Right atrium auricular region (tissue), 2 donors: ENCODE measurements around the gene SLC6A17. TPM values are rescaled to one million over a fixed set of nuclear protein-coding genes. Genes with fewer than 3 reads are reported as not detected.

Experiments used
- DNase-seq: peaks from one replicate; pipeline ENCODE4 v3.0.0-alpha.2; 2019; ENCODE audit warnings: low spot score
- H3K27ac ChIP-seq, 2 donors: fragments of 200-600 bp; sonication (generic); 1 replicate in 1 of 2; 2 replicates in 1 of 2; pipeline ENCODE4 v1.5.1; 2016 to 2019
- H3K27me3 ChIP-seq, 2 donors: fragments of 200-600 bp; sonication (generic); one replicate each; pipeline versions ENCODE4 v1.5.1 to v1.6.0; 2017 to 2019
- H3K36me3 ChIP-seq: fragments of 200-600 bp; sonication (generic); one replicate; pipeline ENCODE4 v1.5.1; 2016
- H3K4me1 ChIP-seq, 2 donors: fragments of 200-600 bp; sonication (generic); one replicate each; pipeline versions ENCODE4 v1.5.1 to v1.6.0; 2017 to 2019
- H3K4me3 ChIP-seq, 2 donors: fragments of 200-600 bp; sonication (generic); 1 replicate in 1 of 2; 2 replicates in 1 of 2; pipeline ENCODE4 v1.5.1; 2017 to 2019; ENCODE audit warnings: mild to moderate bottlenecking in 1 of 2, moderate library complexity in 1 of 2
- H3K9me3 ChIP-seq, 2 donors: fragments of 200-600 bp; sonication (generic); one replicate each; pipeline ENCODE4 v1.5.1; 2019
- total RNA-seq, 2 donors: library from RNA; depleted of rRNA; stranded (reverse); fragments of >200 nt; gene quantifications; one replicate each; pipeline ENCODE4 v1.1.0, GENCODE V29; 2016
- TF ChIP-seq, protein P1 (sequence below), 2 donors: fragments of 200-600 bp; sonication (generic); IDR thresholded peaks; one replicate each; pipeline ENCODE4 v1.5.1; 2019; ENCODE audit warnings: antibody characterized with exemption in 2 of 2

Gene SLC6A17
- total RNA-seq, 2 donors from 2014 or later = not detected

DNA sequence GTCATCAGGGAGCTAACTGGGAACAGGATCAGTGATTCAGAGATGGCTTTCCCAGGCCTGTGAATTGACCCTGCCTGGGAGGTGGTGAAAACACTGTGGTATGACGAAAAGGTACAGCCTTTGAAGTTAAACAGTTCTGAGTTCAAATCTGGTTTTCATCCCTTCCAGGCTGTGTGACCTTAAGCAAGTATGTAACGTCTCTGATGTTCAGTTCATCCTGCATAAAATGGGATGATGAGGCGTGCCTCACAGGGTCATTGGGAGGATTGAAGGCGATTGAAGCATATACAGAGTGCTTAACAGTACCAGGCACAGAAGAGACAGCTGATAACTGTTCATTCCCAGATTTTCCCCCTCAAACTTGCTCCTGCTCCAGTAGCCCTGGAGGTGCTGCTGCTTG lies 70.8 kb downstream of the SLC6A17 start:
- H3K36me3 ChIP-seq = peaks cover 9% of the 10 kb centered on the region
- H3K4me1 ChIP-seq = no peaks in the 10 kb centered on the region
- DNase-seq = no peak
- TF ChIP-seq, protein P1, sequence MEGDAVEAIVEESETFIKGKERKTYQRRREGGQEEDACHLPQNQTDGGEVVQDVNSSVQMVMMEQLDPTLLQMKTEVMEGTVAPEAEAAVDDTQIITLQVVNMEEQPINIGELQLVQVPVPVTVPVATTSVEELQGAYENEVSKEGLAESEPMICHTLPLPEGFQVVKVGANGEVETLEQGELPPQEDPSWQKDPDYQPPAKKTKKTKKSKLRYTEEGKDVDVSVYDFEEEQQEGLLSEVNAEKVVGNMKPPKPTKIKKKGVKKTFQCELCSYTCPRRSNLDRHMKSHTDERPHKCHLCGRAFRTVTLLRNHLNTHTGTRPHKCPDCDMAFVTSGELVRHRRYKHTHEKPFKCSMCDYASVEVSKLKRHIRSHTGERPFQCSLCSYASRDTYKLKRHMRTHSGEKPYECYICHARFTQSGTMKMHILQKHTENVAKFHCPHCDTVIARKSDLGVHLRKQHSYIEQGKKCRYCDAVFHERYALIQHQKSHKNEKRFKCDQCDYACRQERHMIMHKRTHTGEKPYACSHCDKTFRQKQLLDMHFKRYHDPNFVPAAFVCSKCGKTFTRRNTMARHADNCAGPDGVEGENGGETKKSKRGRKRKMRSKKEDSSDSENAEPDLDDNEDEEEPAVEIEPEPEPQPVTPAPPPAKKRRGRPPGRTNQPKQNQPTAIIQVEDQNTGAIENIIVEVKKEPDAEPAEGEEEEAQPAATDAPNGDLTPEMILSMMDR (IDR thresholded peaks at IDR 0.05) = no peak
- no peaks in the 10 kb centered on the region for H3K27me3 ChIP-seq
- H3K27ac ChIP-seq = no peak overlapping the region
- no peaks in the 10 kb centered on the region for H3K9me3 ChIP-seq
- H3K4me3 ChIP-seq = no peak overlapping the region

DNA sequence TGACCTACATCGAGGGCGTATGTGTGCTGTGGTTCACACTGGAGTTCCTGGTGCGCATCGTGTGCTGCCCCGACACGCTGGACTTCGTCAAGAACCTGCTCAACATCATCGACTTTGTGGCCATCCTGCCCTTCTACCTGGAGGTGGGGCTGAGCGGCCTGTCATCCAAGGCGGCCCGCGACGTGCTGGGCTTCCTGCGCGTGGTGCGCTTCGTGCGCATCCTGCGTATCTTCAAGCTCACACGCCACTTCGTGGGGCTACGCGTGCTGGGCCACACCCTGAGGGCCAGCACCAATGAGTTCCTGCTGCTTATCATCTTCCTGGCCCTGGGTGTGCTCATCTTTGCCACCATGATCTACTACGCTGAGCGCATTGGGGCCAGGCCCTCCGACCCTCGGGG lies 72.8 kb downstream of the SLC6A17 start:
- H3K4me1 ChIP-seq = no peaks in the 10 kb centered on the region
- no peaks in the 10 kb centered on the region for H3K27me3 ChIP-seq
- DNase-seq = no peak
- no peak overlapping the region for H3K27ac ChIP-seq
- no peaks in the 10 kb centered on the region for H3K9me3 ChIP-seq
- H3K4me3 ChIP-seq = no peak overlapping the region
- H3K36me3 ChIP-seq = peaks cover 9% of the 10 kb centered on the region
- TF ChIP-seq, protein P1 (IDR thresholded peaks at IDR 0.05) = no peak

DNA sequence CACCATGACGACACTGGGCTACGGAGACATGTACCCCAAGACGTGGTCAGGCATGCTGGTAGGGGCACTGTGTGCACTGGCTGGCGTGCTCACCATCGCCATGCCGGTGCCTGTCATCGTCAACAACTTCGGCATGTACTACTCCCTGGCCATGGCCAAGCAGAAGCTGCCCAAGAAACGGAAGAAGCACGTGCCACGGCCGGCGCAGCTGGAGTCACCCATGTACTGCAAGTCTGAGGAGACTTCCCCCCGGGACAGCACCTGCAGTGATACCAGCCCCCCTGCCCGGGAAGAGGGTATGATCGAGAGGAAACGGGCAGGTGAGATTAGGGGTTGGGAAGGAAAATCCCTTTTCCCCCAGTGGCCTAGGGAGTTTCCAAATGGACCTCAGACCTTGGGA lies 73.3 kb downstream of the SLC6A17 start:
- no peaks in the 10 kb centered on the region for H3K9me3 ChIP-seq
- H3K4me1 ChIP-seq = no peaks in the 10 kb centered on the region
- H3K27ac ChIP-seq = no peak overlapping the region
- DNase-seq = no peak
- TF ChIP-seq, protein P1 (IDR thresholded peaks at IDR 0.05) = no peak
- no peaks in the 10 kb centered on the region for H3K27me3 ChIP-seq
- H3K36me3 ChIP-seq = peaks cover 9% of the 10 kb centered on the region
- no peak overlapping the region for H3K4me3 ChIP-seq

DNA sequence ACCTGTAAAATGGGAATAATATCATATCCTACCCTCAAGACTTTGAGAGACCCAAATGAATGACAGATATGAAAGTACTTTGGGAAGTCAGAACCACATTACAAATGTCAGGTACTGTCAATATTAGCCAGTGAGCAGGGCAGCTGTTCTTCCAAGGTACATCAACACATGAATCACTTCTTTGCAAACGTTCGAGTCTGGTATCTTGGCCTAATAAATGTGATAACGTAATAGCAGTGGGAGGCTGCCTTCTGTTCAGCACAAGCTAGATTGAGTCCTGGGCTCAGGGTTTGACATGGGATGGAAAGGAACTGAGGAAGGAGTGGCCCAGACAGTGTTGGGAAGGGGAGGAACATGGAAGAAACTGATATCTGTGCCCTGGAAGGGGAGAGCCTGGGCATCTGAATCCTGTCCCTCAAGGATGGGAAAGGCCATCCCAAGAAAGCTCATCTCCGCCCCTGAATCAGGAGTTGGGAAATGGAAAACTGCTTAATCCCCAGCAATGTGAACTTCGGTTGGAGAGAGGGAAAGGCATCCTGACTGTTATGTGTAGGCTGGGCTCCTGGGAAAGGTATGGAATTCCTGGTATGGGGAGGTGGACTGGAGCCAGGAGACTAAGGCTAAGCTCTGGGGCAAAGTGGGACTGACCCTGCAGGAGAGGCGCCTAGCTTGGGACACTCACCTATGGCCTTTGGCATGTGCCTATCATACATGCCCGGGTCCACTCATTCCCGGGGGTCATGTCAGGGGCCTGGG lies 74.1 kb downstream of the SLC6A17 start:
- Histone ChIP-seq H3K36me3 (peaks cover 9% of the 10 kb centered on the region), H3K27me3 (no peaks in the 10 kb centered on the region), H3K4me3 (no peak overlapping the region), H3K4me1 (no peaks in the 10 kb centered on the region), H3K9me3 (no peaks in the 10 kb centered on the region), H3K27ac (no peak overlapping the region)
- DNase-seq = no peak
- TF ChIP-seq, protein P1 (IDR thresholded peaks at IDR 0.05) = no peak

DNA sequence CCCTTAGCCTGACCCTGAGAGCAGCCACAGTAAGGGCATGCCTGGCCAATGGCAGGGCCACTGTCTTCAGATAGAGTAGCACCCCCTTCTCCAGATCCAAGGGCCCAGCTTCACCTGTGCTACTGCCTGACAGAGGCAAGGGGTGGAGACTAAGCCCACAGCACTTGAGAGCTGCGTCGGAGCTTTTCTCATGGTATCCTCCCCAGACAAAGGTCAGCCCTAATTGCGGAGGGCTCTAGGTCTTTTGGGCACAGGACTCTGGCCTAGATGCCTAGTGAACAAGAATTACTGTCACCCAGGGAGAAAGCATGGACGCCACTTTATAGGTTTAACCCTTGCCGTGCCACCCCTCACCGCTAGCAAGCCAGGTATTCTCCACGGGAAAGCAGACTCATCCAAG lies 74.9 kb downstream of the SLC6A17 start:
- Histone ChIP-seq H3K4me1 (no peaks in the 10 kb centered on the region), H3K27ac (no peak overlapping the region), H3K27me3 (no peaks in the 10 kb centered on the region), H3K4me3 (no peak overlapping the region), H3K36me3 (peaks cover 9% of the 10 kb centered on the region), H3K9me3 (no peaks in the 10 kb centered on the region)
- DNase-seq = no peak
- TF ChIP-seq, protein P1 (IDR thresholded peaks at IDR 0.05) = no peak
